ENCODE results near the gene GRM7.

Gene GRM7

DNA sequence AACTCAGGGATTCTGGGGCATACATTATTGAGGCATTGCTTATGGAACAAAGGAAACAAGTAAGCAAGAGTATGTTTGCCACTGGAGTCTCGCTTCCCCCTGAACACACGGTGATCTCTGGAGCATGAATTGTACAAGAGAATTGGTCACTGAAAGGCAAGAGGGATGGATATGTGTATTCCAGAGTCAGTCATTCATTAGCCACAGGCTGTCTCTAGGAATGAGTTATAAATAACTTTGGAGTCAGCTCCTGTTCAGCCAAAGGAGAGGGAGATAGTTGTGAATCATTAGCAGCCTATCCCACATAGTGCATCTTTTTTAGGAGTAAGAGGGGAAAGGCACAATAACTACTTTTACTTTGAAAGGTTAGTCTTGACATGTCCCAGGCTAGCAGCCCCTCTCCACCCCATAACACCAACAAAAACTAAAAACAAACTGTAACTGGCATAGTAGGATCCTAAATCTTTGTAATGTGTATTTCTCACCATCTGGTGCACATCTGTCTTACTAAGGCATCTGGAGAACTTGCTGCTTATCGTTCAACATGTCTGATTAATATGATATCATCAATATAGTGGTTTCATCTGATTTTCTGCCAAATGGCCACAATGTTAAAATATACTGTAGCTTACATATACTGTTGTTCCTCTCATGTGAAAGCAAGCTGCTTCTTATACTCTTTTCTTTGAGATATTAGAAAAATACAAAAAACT, 462.2 kb downstream of the GRM7 start:
- no peak for DNase-seq

DNA sequence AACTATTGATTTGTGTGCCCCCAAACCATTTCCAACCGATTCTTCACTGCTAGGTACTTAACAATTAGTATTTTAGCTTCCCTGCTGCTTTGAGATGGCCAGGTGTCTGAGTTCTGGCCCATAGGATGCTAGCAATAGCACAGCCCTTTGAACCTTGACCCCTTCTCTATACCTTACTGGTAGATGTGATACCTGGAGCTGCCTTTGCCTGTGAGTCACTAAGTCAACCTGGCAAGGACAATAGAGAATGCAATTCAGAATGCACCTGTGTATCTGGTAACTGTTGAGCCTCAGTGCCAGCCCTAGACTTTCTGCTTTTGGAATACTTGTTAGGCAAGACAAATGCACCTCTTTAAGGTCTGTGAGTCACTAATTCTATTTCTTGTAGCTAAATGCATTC, 467.4 kb downstream of the GRM7 start:
- no peak for DNase-seq

GRCh38 chr3:7332696-7333095, 471.8 kb downstream of the GRM7 start:
- no peak for DNase-seq

DNA sequence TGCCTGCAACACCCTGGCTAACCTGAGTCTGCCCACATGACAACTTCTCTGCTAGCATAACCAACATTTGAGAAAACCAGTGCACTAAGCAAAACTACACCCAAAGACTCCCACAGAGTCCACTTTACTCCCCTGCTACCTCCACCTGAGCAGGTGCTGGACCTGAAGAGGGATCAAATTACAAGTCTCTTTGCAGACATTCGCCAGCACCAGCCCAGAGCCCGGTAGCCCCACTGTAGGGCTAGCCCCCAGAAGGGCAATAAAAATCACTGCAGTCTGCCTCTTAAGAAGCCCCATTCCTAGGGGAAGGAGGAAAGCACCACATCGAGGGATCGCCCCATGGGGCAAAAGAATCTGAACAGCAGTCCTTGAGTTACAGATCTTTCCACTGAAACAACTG, 472.2 kb downstream of the GRM7 start:
- DNase-seq: no peak

- no peak for DNase-seq
Observed at GRCh38 chr3:7340795-7341194, 479.9 kb downstream of the GRM7 start.

DNA sequence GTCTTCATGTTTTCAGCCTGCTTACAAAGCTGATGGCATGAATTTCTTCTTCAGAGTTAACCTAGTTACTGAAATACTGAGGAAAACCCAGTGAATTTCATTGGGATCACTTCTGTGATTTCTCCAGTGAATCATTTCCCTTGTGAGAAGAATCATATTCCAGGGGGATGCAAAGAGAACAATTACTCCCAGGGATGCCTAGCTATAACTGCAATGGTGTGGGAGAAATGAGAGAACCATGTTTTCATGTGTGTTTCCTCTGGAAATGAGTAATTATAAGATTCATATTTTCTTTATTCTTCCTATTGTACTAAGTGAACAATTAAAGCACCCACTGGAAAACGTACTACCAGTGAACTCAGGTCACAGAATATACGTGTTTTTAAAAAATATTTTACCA, 485.4 kb downstream of the GRM7 start:
- DNase-seq: no peak

- DNase-seq: no peak
Observed at GRCh38 chr3:7357101-7357500, 496.2 kb downstream of the GRM7 start.

DNA sequence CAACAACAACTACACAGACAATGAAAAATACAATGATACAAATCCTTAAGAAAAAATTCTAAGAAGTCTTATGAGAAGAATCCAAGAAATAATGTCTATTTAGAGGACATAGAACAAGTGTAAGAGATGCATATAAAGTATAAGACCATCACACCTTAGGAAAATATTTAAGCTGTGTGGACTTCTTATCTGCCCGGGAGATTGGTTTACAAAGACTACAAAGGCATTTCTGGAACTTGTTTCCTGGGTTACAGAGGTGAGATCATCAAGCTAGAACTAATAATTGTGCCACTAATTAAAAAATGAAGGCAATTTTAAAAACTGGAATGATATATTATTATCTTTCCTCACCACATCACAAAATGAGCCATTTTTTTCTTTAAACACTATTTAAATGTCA, 507.1 kb downstream of the GRM7 start:
- no peak for DNase-seq

DNA sequence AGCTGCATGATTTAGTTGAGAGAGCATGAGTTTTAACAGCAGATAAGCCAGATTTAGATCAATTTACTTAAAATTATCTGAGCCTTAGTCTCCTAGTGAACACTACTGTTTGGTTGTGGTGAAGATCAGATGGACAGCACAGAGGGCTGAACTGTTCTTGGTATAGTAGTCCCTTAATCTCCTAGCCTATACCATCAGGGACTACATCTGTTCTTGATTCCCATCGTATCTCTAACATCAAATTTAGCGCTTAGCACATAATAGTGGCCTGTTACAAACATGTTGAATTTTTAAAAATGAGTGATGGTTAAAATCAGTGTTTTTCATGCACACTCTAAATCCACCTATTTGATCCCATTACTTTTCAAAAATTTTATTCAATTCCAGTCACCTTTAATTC, 507.7 kb downstream of the GRM7 start:
- DNase-seq: no peak

GRCh38 chr3:7371693-7372572, 511.0 kb downstream of the GRM7 start:
- DNase-seq: no peak

GRCh38 chr3:7377103-7377502, 516.2 kb downstream of the GRM7 start:
- DNase-seq: no peak

GRCh38 chr3:7381741-7382140, 520.8 kb downstream of the GRM7 start:
- no peak for DNase-seq

GRCh38 chr3:7382293-7383010, 521.5 kb downstream of the GRM7 start:
- DNase-seq: no peak

GRCh38 chr3:7385635-7386034, 524.7 kb downstream of the GRM7 start:
- DNase-seq: no peak

- no peak for DNase-seq
Observed at GRCh38 chr3:7388026-7388425, 527.1 kb downstream of the GRM7 start.

DNA sequence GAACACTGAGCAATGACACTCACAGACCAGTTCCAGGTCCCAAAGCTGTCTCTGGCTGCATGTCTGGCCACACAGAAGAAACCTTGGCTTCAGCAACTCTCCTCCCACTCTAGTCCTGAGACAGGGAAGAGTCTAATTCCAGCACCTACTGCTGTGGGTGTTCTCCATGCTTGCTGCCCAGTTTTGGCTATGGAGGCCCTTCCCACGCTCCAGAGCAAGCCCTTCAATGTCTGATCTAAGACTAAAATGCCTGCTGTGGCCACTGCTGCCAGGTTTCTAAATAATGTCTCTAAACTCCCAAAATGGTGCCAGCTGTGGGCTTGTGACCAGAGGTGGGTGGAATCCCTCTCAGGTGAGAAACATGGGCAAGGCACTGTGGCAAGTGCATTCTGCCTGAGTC, 531.3 kb downstream of the GRM7 start:
- no peak for DNase-seq

- no peak for DNase-seq
Observed at GRCh38 chr3:7393944-7394605, 533.2 kb downstream of the GRM7 start.

GRCh38 chr3:7396534-7396933, 535.6 kb downstream of the GRM7 start:
- no peak for DNase-seq

GRCh38 chr3:7397097-7397496, 536.2 kb downstream of the GRM7 start:
- no peak for DNase-seq

- DNase-seq: no peak
Observed at GRCh38 chr3:7400360-7400759, 539.4 kb downstream of the GRM7 start.

- no peak for DNase-seq
Observed at GRCh38 chr3:7401418-7401817, 540.5 kb downstream of the GRM7 start.

DNA sequence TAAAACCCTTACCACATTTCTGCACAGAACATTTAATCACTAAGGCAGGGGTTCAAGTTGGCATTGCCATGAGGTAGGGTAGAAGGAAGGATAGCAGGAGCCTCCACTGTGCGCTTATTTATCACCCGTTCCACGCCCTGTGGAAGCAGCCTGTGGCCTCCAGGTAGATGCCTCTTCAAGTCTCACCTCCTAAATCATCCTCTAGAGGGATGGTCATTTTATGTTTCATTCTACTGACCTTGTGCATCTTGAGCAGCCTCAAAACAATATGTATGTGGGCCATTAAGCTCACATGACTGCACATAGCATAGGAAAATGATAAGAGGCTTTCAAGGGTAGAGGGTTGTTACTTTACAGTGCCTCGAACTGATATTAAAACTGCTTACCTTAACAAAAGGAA, 546.2 kb downstream of the GRM7 start:
- DNase-seq: no peak

DNA sequence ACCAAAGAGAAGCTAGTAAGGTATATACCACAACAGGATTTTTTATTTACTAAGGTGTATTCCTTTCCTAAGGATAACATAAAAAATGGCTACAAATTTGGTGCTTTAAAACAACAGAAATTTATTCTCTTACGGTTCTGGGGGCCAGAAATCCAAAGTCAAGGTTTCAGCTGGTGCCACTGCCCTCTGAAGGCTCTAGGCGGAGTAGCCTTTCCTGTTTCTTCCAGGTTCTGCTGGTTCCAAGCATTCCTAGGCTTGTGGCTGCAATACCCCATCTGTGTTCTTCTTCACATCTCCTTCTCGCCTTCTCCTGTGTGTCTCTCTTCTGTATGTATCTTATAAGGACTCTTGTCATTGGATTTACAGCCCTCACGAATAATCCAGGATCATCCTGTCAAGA, 549.9 kb downstream of the GRM7 start:
- no peak for DNase-seq

Data from activated CD4-positive, alpha-beta T cell treated with anti-CD3 and anti-CD28 coated beads, Interleukin-10, Interleukin-2, amounts not matched to agents 100 ng/mL and 50 ng/mL, durations not matched to agents 16 hours and 8 hours (primary cell).